ENCODE data around the gene SLC22A17.

The SLC22A17 gene

GRCh38 chr14:23302290-23303225, 50.1 kb downstream of the SLC22A17 start, which contains the start of gene PPP1R3E:
Gene PPP1R3E, minus strand, starts transcription at chr14:23302859. Its CDS starts 283 bp downstream, at chr14:23302576.
- Histone ChIP-seq H2AK5ac (ENCODE audit: low read length) (no peak within 1 kb of the TSS), H4K8ac (ENCODE audit: low read depth, low read length) (no peak within 1 kb of the TSS), H3K18ac (ENCODE audit: low read length) (peak within 1 kb of the TSS; percentile 16), H3K23ac (ENCODE audit: low read length) (no peak within 1 kb of the TSS), H3K79me2 (ENCODE audit: control insufficient read depth, insufficient read depth, low read length) (peaks cover 6% of the 10 kb centered on the region), H3K27me3 (ENCODE audit: insufficient read depth, low read length, poor library complexity) (no peaks in the 10 kb centered on the region), H2BK120ac (ENCODE audit: low read depth, low read length) (no peak within 1 kb of the TSS), H3K79me1 (ENCODE audit: low read length) (peaks cover 6% of the 10 kb centered on the region), H3K27ac (ENCODE audit: low read depth, low read length) (peak within 1 kb of the TSS; percentile 31), H2BK15ac (replicated peaks; ENCODE audit: low read depth) (no peak within 1 kb of the TSS), H3K4me2 (ENCODE audit: low read length) (peak within 1 kb of the TSS; percentile 47), H3K4me3 (ENCODE audit: low read length) (peak within 1 kb of the TSS; percentile 1), H3K56ac (ENCODE audit: low read length) (peak within 1 kb of the TSS; percentile 95), H3K4ac (ENCODE audit: low read depth, low read length) (no peak within 1 kb of the TSS), H3K9ac (ENCODE audit: low read length) (peak within 1 kb of the TSS; percentile 70), H3K4me1 (ENCODE audit: control insufficient read depth, low read depth, low read length) (peaks cover 2% of the 10 kb centered on the region), H4K5ac (ENCODE audit: low read length) (no peak within 1 kb of the TSS), H2BK5ac (ENCODE audit: low read length) (no peak within 1 kb of the TSS), H3K36me3 (ENCODE audit: control insufficient read depth, insufficient read depth, low read length) (no peaks in the 10 kb centered on the region)
- DNase-seq = peak; percentile 80
- no CpG with 5 or more reads among the region's 81 CpGs for WGBS (ENCODE audit: extremely low coverage, insufficient coverage, low lambda C conversion rate)

GRCh38 chr14:23301969-23302289, 50.8 kb downstream of the SLC22A17 start:
- Histone ChIP-seq H4K8ac (ENCODE audit: low read depth, low read length) (no peak overlapping the region), H3K4ac (ENCODE audit: low read depth, low read length) (no peak overlapping the region), H2BK120ac (ENCODE audit: low read depth, low read length) (no peak overlapping the region), H3K4me1 (ENCODE audit: control insufficient read depth, low read depth, low read length) (no peaks in the 10 kb centered on the region), H3K79me2 (ENCODE audit: control insufficient read depth, insufficient read depth, low read length) (peaks cover under 1% of the 10 kb centered on the region), H3K9ac (ENCODE audit: low read length) (peak overlapping the region; percentile 70), H2AK5ac (ENCODE audit: low read length) (no peak overlapping the region), H3K56ac (ENCODE audit: low read length) (peak overlapping the region; percentile 58), H4K5ac (ENCODE audit: low read length) (no peak overlapping the region), H3K36me3 (ENCODE audit: control insufficient read depth, insufficient read depth, low read length) (no peaks in the 10 kb centered on the region), H2BK5ac (ENCODE audit: low read length) (no peak overlapping the region), H3K4me3 (ENCODE audit: low read length) (peak overlapping the region; percentile 1), H2BK15ac (replicated peaks; ENCODE audit: low read depth) (no peak overlapping the region), H3K79me1 (ENCODE audit: low read length) (peaks cover under 1% of the 10 kb centered on the region), H3K4me2 (ENCODE audit: low read length) (peak overlapping the region; percentile 47), H3K27ac (ENCODE audit: low read depth, low read length) (peak overlapping the region; percentile 31), H3K27me3 (ENCODE audit: insufficient read depth, low read length, poor library complexity) (no peaks in the 10 kb centered on the region), H3K18ac (ENCODE audit: low read length) (peak overlapping the region; percentile 16), H3K23ac (ENCODE audit: low read length) (no peak overlapping the region)
- no CpG with 5 or more reads among the region's 25 CpGs for WGBS (ENCODE audit: extremely low coverage, insufficient coverage, low lambda C conversion rate)
- DNase-seq = no peak

- WGBS (ENCODE audit: extremely low coverage, insufficient coverage, low lambda C conversion rate) = no CpG with 5 or more reads among the region's 87 CpGs
- Histone ChIP-seq H3K27ac (ENCODE audit: low read depth, low read length) (peak overlapping the region; percentile 98), H3K79me1 (ENCODE audit: low read length) (no peaks in the 10 kb centered on the region), H3K23ac (ENCODE audit: low read length) (no peak overlapping the region), H3K56ac (ENCODE audit: low read length) (peak overlapping the region; percentile 95), H3K79me2 (ENCODE audit: control insufficient read depth, insufficient read depth, low read length) (no peaks in the 10 kb centered on the region), H3K4me2 (ENCODE audit: low read length) (peak overlapping the region; percentile 48), H3K4me1 (ENCODE audit: control insufficient read depth, low read depth, low read length) (no peaks in the 10 kb centered on the region), H2BK120ac (ENCODE audit: low read depth, low read length) (no peak overlapping the region), H4K5ac (ENCODE audit: low read length) (no peak overlapping the region), H3K18ac (ENCODE audit: low read length) (peak overlapping the region; percentile 81), H2BK15ac (replicated peaks; ENCODE audit: low read depth) (no peak overlapping the region), H2BK5ac (ENCODE audit: low read length) (peak overlapping the region; percentile 82), H3K4ac (ENCODE audit: low read depth, low read length) (peak overlapping the region; percentile 46), H3K36me3 (ENCODE audit: control insufficient read depth, insufficient read depth, low read length) (no peaks in the 10 kb centered on the region), H3K9ac (ENCODE audit: low read length) (peak overlapping the region; percentile 87), H4K8ac (ENCODE audit: low read depth, low read length) (no peak overlapping the region), H3K27me3 (ENCODE audit: insufficient read depth, low read length, poor library complexity) (no peaks in the 10 kb centered on the region), H3K4me3 (ENCODE audit: low read length) (peak overlapping the region; percentile 66), H2AK5ac (ENCODE audit: low read length) (no peak overlapping the region)
- DNase-seq = peak; percentile 99
These were observed 51.3 kb downstream of the SLC22A17 start for GRCh38 chr14:23301288-23301968.

DNA sequence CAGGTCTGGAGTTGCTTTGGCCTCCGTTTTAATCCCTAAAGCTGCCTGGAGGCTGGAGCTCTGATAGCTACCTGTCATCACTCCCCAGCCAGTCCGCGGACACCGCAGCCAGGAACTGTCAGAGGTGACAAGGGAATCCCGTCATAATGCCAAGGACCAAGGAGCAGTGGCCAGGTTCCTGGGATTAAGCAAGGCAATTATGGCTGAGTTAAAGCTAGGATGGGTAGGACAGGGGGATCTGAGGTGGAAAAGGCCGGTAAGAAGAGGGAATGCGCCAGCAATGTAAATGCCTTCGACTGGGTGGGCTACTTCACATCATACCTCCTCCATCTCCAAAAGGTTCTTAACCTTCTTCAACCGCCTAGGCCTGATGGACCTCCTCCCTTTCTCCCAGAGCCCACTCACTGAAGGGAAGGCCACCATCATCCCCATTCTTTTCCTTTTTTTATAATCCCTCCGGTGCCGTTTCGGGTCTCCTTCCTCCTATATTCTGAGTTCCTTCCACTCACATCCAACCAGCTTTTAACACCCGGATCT, 51.9 kb downstream of the SLC22A17 start:
- Histone ChIP-seq H3K27me3 (ENCODE audit: insufficient read depth, low read length, poor library complexity) (no peaks in the 10 kb centered on the region), H4K8ac (ENCODE audit: low read depth, low read length) (no peak overlapping the region), H2BK120ac (ENCODE audit: low read depth, low read length) (no peak overlapping the region), H3K4me1 (ENCODE audit: control insufficient read depth, low read depth, low read length) (no peaks in the 10 kb centered on the region), H3K23ac (ENCODE audit: low read length) (peak overlapping the region; percentile 59), H2BK5ac (ENCODE audit: low read length) (peak overlapping the region; percentile 23), H3K4me3 (ENCODE audit: low read length) (peak overlapping the region; percentile 84), H3K4me2 (ENCODE audit: low read length) (peak overlapping the region; percentile 98), H3K79me2 (ENCODE audit: control insufficient read depth, insufficient read depth, low read length) (no peaks in the 10 kb centered on the region), H3K18ac (ENCODE audit: low read length) (peak overlapping the region; percentile 16), H3K4ac (ENCODE audit: low read depth, low read length) (peak overlapping the region; percentile 39), H2AK5ac (ENCODE audit: low read length) (peak overlapping the region; percentile 37), H3K9ac (ENCODE audit: low read length) (peak overlapping the region; percentile 92), H3K27ac (ENCODE audit: low read depth, low read length) (peak overlapping the region; percentile 79), H4K5ac (ENCODE audit: low read length) (no peak overlapping the region), H2BK15ac (replicated peaks; ENCODE audit: low read depth) (no peak overlapping the region), H3K79me1 (ENCODE audit: low read length) (no peaks in the 10 kb centered on the region), H3K56ac (ENCODE audit: low read length) (peak overlapping the region; percentile 92), H3K36me3 (ENCODE audit: control insufficient read depth, insufficient read depth, low read length) (no peaks in the 10 kb centered on the region)
- DNase-seq = peak; percentile 60
- no CpG with 5 or more reads among the region's 13 CpGs for WGBS (ENCODE audit: extremely low coverage, insufficient coverage, low lambda C conversion rate)

- Histone ChIP-seq H2BK120ac (ENCODE audit: low read depth, low read length) (no peak overlapping the region), H4K5ac (ENCODE audit: low read length) (no peak overlapping the region), H2AK5ac (ENCODE audit: low read length) (no peak overlapping the region), H3K4me3 (ENCODE audit: low read length) (no peak overlapping the region), H3K79me1 (ENCODE audit: low read length) (no peaks in the 10 kb centered on the region), H3K36me3 (ENCODE audit: control insufficient read depth, insufficient read depth, low read length) (no peaks in the 10 kb centered on the region), H4K8ac (ENCODE audit: low read depth, low read length) (no peak overlapping the region), H2BK15ac (replicated peaks; ENCODE audit: low read depth) (no peak overlapping the region), H2BK5ac (ENCODE audit: low read length) (no peak overlapping the region), H3K4me2 (ENCODE audit: low read length) (peak overlapping the region; percentile 3), H3K23ac (ENCODE audit: low read length) (no peak overlapping the region), H3K4ac (ENCODE audit: low read depth, low read length) (no peak overlapping the region), H3K56ac (ENCODE audit: low read length) (peak overlapping the region; percentile 92), H3K27me3 (ENCODE audit: insufficient read depth, low read length, poor library complexity) (no peaks in the 10 kb centered on the region), H3K18ac (ENCODE audit: low read length) (no peak overlapping the region), H3K79me2 (ENCODE audit: control insufficient read depth, insufficient read depth, low read length) (no peaks in the 10 kb centered on the region), H3K9ac (ENCODE audit: low read length) (peak overlapping the region; percentile 92), H3K27ac (ENCODE audit: low read depth, low read length) (no peak overlapping the region), H3K4me1 (ENCODE audit: control insufficient read depth, low read depth, low read length) (no peaks in the 10 kb centered on the region)
- DNase-seq = no peak
- WGBS (ENCODE audit: extremely low coverage, insufficient coverage, low lambda C conversion rate) = no CpG with 5 or more reads among the region's 10 CpGs
These were observed 52.6 kb downstream of the SLC22A17 start for GRCh38 chr14:23299986-23300686.

Data from mesendoderm (in vitro differentiated cells).